HepG2 (cell line): ENCODE results near the gene SURF2.

Experiments used
- CBX2 ChIP-seq, 2 experiments: fragments of 200-600 bp in 1 of 2; sonication (generic); formaldehyde crosslinking in 1 of 2; IDR thresholded peaks; 2 replicates each; pipeline versions ENCODE4 v1.7.0 to v1.8.1; 2018 to 2022; ENCODE audit warnings: low read depth in 2 of 2, low read length in 1 of 2, mild to moderate bottlenecking in 1 of 2, missing genetic modification reagents in 1 of 2
- HCFC1 ChIP-seq: fragments of 150-350 bp; IDR thresholded peaks from 2 replicates; pipeline ENCODE4 v1.6.1; 2014; ENCODE audit warnings: low read depth, low read length
- MXD3 ChIP-seq: IDR thresholded peaks from 2 replicates; pipeline ENCODE4 v1.6.1; 2016; ENCODE audit warnings: mild to moderate bottlenecking, missing biosample characterization, missing genetic modification reagents
- THAP7 ChIP-seq: sonication (generic); formaldehyde crosslinking; IDR thresholded peaks from 2 replicates; pipeline ENCODE4 v1.8.1; 2023; ENCODE audit warnings: mild to moderate bottlenecking, missing genetic modification reagents
- ZNF589 ChIP-seq: sonication (generic); formaldehyde crosslinking; conservative IDR thresholded peaks from 2 replicates; pipeline ENCODE4 v1.8.0; 2022; ENCODE audit warnings: mild to moderate bottlenecking, moderate library complexity, missing genetic modification reagents

GRCh38 chr9:133353548-133353947 lies 2.8 kb upstream of the SURF2 start:
- no peak for TF ChIP-seq THAP7 (CRISPR knock-in tag)
- no peak for TF ChIP-seq CBX2 (IDR thresholded peaks at IDR 0.05; ENCODE audit: low read depth, low read length)
- TF ChIP-seq CBX2 (CRISPR knock-in tag; IDR thresholded peaks at IDR 0.05; ENCODE audit: low read depth), result no peak
- TF ChIP-seq ZNF589, result no peak
- TF ChIP-seq MXD3 (CRISPR knock-in tag), result no peak
- TF ChIP-seq HCFC1, result no peak
